GM19397 (cell line): ENCODE results near the gene NPHS1.

ENCODE experiments used
- ATAC-seq: cut with Tn5 transposase; IDR thresholded peaks from one replicate; pipeline ENCODE4 v1.9.1; 2021; ENCODE audit warnings: mild to moderate bottlenecking, moderate library complexity; ENCODE audit not compliant: unreplicated experiment

NPHS1 gene

DNA sequence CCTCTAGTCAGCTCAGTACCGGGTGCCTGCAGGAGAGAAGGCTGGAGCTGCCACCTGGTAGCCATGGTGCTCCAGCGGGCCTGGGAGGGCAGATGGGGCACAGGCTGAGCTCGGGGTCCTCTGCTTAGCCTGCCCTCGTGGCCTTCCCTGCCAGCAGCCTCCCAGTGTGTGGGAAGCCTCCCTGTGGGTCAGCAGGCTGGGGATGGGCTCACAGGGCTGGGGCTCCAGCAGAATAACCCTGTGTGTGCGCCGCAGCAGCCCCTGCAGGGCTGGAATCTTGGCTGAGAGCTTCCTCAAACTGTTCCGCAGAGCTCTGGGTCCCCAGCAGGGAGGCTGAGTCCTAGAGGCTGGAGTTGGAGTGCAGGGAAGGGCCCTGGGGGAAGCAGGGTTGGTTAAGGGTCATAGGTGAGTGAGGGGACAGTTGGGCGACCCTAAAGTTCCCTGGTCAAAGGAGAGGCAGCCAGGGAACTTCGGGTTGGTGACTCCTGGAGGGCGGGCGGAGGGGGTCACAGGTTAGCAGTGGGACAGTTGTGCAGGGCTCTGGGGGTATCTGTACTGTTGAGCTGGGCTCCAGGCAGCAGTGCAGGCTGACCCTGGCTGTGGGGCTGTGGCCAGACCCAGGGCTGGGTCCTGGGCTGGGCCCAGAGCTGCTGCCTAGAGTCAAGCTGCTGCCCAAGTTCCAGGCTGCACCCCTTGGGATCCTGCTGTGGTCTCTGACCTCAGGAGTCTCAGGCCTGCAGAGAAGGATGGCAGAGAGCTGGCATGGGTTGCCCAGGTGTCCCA is 62.9 kb downstream of the NPHS1 start:
- no peak for ATAC-seq

DNA sequence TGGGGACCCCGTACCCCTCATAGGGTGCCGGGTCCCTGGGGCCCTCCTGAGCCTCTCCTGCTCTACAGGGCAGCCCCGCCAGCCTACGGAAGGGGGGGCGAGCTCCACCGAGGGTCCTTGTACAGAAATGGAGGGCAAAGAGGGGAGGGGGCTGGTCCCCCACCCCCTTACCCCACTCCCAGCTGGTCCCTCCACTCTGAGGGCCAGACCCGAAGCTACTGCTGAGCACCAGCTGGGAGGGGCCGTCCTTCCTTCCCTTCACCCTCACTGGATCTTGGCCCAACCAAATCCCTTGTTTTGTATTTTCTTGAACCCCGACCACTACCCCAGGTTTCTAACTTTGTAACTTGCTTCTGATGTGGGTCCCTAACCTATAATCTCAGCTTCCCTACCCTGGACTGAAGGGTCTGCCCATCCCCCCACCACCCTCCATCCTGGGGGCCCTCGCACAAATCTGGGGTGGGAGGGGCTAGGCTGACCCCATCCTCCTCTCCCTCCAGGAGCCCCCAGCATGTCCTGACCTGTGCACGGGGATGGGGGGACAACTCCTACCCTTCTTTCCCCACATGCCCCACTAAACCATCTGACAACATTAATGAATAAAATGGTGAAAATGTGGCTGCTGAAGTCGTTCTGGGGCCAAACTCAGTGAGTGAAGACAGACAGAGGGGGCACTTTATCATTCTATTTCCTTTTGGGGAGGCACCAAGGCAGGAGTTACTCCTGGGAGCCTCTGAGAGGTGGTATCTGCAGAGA is 63.9 kb downstream of the NPHS1 start:
- no peak for ATAC-seq

DNA sequence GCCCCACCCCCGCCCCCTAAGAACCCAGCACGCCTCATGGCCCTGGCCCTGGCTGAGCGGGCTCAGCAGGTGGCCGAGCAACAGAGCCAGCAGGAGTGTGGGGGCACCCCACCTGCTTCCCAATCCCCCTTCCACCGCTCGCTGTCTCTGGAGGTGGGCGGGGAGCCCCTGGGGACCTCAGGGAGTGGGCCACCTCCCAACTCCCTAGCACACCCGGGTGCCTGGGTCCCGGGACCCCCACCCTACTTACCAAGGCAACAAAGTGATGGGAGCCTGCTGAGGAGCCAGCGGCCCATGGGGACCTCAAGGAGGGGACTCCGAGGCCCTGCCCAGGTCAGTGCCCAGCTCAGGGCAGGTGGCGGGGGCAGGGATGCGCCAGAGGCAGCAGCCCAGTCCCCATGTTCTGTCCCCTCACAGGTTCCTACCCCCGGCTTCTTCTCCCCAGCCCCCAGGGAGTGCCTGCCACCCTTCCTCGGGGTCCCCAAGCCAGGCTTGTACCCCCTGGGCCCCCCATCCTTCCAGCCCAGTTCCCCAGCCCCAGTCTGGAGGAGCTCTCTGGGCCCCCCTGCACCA is 65.0 kb downstream of the NPHS1 start:
- no peak for ATAC-seq

DNA sequence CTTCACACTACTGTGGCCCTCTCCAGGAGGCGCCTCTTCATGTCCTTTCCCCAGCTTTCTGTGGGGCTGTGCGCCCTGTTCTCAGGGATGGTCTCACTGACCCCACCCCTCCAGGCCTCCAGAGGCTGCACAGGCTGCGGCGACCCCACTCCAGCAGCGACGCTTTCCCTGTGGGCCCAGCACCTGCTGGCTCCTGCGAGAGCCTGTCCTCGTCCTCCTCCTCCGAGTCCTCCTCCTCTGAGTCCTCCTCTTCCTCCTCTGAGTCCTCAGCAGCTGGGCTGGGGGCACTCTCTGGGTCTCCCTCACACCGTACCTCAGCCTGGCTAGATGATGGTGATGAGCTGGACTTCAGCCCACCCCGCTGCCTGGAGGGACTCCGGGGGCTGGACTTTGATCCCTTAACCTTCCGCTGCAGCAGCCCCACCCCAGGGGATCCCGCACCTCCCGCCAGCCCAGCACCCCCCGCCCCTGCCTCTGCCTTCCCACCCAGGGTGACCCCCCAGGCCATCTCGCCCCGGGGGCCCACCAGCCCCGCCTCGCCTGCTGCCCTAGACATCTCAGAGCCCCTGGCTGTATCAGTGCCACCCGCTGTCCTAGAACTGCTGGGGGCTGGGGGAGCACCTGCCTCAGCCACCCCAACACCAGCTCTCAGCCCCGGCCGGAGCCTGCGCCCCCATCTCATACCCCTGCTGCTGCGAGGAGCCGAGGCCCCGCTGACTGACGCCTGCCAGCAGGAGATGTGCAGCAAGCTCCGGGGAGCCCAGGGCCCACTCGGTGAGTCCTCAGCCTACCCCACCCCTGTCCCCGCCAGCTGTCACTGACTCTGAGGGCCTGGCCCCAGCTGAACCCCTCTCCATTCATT is 65.8 kb downstream of the NPHS1 start:
- ATAC-seq: no peak

DNA sequence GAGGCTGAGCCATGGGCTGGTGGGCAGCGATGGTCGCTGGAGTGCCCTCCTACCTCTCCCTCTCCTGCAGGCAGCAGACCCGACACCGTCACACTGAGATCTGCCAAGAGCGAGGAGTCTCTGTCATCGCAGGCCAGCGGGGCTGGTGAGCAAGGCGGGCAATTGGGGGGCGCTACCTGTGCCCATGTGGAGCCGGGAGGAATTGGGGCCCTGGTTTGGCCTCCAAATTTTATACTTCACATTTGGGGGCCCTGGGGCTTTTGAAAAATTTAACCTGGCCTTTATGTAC is 67.0 kb downstream of the NPHS1 start:
- ATAC-seq: no peak

- no peak for ATAC-seq
Measured at GRCh38 chr19:35784503-35785338, 67.6 kb downstream of the NPHS1 start.

DNA sequence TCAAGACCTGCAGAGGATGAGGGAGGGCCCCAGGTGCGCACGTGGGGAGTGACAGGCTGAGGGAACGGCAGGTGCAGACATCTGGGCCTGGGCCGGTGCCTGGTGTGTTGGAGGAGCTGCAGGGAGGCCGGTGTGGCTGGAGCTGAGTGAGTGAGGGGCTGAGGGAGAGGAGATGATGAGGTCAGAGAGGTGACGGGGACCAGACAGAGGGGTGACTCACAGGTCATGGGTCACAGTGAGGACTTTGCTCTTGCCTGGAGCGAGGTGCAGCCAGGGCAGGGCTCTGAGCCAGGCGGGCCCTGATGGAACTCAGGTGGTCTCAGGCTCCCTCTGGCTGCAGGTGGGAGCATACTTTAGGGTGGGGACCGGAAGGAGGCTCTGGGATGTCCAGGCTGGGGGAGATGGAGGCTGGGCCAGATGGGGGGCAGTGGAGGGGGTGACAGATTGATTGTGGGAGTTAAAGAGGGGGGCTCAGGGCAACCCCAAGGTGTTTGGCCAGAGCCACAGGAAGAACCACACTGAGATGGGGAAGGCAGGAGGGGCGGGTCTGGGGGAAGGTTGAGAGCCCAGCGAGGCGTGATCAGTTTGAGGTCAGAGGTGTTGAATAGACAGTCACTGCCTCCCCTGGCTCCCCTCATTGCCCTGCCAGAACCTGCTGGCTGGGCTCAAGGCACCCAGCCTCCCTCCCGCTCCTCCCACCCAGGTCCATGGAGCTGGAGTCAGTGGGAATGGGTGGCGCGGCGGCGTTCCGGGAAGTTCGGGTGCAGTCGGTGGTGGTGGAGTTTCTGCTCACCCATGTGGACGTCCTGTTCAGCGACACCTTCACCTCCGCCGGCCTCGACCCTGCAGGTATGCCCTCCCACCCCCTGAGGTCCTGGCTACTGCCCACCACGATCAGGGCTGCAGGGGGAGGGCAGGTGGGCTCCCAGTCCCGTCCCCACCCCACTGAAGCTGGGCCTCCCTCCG is 68.6 kb downstream of the NPHS1 start:
- no peak for ATAC-seq

DNA sequence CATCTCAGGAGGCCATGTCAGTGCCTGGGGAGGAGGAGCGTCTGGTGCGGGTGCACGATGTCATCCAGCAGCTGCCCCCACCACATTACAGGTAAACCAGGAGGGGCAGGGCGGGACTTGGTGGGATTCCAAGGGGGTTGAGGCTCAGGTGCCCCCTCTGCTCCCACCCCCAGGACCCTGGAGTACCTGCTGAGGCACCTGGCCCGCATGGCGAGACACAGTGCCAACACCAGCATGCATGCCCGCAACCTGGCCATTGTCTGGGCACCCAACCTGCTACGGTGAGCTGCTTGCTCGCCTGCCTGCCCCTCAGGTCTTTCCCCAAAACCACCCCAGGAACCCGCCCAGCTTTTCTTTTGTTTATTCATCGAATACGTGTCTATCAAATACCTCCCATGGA is 69.7 kb downstream of the NPHS1 start:
- ATAC-seq: no peak

DNA sequence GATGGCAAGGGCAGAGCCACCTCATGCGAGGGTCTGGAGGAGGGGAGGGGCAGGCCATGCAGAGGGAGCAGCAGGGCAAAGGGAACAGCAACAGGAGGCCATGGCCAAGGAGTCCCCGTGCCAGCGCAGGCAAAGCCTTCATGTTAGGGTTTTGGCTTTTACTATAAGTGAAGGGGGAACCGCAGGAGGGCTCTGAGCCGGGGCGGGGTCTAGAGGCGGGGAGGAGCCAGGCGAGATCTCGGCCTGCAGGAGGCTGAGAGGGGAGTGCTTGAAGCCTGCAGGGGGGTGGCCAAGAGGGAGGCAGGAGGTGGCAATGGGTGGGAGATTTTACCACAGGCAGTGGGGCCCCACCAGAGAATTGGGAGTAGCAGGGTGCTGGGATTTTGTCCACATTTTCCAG is 70.7 kb downstream of the NPHS1 start:
- ATAC-seq: no peak

DNA sequence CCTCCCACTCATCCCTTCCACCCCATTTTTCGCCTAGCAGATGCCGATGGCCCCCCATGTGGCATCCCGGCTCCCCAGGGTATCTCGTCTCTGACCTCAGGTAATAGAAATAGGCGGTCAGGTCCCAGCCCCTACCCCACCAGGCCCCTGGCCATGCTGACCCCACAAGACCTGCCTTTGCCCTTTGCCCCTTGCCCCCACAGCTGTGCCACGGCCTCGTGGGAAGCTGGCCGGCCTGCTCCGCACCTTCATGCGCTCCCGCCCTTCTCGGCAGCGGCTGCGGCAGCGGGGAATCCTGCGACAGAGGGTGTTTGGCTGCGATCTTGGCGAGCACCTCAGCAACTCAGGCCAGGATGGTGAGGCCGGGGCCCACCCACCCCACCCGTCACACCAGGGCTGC is 71.6 kb downstream of the NPHS1 start:
- no peak for ATAC-seq

GRCh38 chr19:35780058-35780457 is 72.2 kb downstream of the NPHS1 start:
- ATAC-seq: no peak

DNA sequence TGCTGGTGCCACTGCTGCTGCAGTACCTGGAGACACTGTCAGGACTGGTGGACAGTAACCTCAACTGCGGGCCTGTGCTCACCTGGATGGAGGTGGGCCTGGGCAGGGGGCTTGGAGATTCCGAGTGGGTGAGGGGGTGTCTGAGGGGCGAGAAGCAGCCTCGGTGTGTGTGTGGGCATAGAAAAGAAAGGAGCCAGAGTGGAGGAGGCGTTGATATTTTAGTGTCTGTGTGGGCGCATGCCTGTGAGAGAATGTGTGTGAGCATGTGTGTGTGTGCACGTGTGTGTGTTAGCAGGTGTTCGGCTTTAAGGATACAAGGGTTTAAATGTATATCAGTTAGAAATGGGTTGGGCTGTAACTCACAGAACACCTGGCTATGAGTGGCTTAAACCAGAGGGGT is 73.3 kb downstream of the NPHS1 start:
- no peak for ATAC-seq

DNA sequence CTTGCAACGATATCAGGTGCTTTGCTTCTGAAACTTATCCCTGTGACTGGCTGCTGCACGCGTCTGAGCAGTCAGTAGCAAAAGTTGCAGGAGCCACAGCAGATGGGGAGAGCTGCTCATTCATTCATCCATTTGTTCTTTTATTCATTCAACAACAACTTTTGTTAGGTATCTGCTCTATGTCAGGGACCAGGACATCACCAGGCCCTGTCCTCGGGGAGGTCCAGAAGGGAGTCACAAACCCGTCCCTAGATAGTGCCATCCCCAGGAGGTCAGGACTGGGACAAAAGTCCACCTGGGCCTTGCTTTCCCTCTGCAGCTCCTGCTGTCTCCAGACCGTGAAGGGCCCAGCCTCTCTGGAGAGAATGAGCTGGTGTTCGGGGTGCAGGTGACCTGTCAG is 74.3 kb downstream of the NPHS1 start:
- ATAC-seq: no peak

- no peak for ATAC-seq
Measured at GRCh38 chr19:35777086-35777841, 75.0 kb downstream of the NPHS1 start.

GRCh38 chr19:35776102-35776788 is 76.1 kb downstream of the NPHS1 start:
- no peak for ATAC-seq
